Glutamatergic neuron (in vitro differentiated cells): Measurements from ENCODE around the gene LEMD2. TPM values are rescaled to one million over a fixed set of nuclear protein-coding genes. Genes with fewer than 3 reads are reported as not detected.

ENCODE experiments used
- DNase-seq: peaks from one replicate; pipeline ENCODE4 v3.0.0; 2022
- H3K27ac Mint-ChIP-seq: one replicate; pipeline ENCODE4 v1.8.0; 2020; ENCODE audit warnings: mild to moderate bottlenecking, mixed read lengths, inconsistent platforms; ENCODE audit not compliant: unreplicated experiment
- H3K27me3 Mint-ChIP-seq: one replicate; pipeline ENCODE4 v1.8.0; 2020; ENCODE audit warnings: mild to moderate bottlenecking, moderate library complexity, mixed read lengths, inconsistent platforms; ENCODE audit not compliant: unreplicated experiment
- H3K36me3 Mint-ChIP-seq: one replicate; pipeline ENCODE4 v1.8.0; 2020; ENCODE audit warnings: mild to moderate bottlenecking, mixed read lengths, inconsistent platforms; ENCODE audit not compliant: unreplicated experiment
- H3K4me1 Mint-ChIP-seq: one replicate; pipeline ENCODE4 v1.8.0; 2020; ENCODE audit warnings: mild to moderate bottlenecking, low read depth, mixed read lengths, inconsistent platforms; ENCODE audit not compliant: unreplicated experiment
- H3K4me3 Mint-ChIP-seq: one replicate; pipeline ENCODE4 v1.8.0; 2020; ENCODE audit warnings: mild to moderate bottlenecking, mixed read lengths, inconsistent platforms; ENCODE audit not compliant: unreplicated experiment
- H3K9me3 Mint-ChIP-seq: one replicate; pipeline ENCODE4 v1.8.0; 2020; ENCODE audit warnings: mild to moderate bottlenecking, moderate library complexity, mixed read lengths, inconsistent platforms; ENCODE audit not compliant: unreplicated experiment
- CTCF ChIP-seq: fragments of 200-600 bp; sonication (generic); IDR thresholded peaks from one replicate; pipeline ENCODE4 v1.5.0; 2021; ENCODE audit not compliant: partially characterized antibody, unreplicated experiment
- total RNA-seq: library from RNA; stranded (reverse); fragmentation: NEBNext Ultra II Directional; extraction: Animal tissue kit (Norgen Biotek cat#: 25700); gene quantifications from one replicate; pipeline ENCODE4 v1.2.1, GENCODE V29; 2021; ENCODE audit not compliant: unreplicated experiment

LEMD2 gene
- total RNA-seq, 1 donor from 2014 or later, result 82.4 TPM

DNA sequence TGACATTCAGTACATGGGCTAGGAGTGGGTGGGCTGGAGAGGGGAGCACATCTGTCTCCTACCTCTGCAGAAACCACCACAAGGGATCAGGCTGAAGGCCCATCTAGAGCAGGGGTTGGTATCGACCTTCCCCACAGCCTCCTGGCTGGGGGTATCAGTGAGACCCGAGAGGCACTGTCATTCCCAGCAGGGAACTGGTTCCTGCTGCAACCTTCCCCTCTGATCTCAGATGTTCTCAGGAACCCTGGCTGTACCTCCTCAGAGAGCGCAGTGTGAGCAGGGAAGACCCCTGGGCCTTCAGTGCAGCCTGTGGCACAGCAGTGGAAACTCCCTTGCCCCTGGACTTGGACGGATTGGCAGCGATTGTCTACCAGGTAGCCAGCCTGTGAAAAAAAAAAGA lies 50.1 kb downstream of the LEMD2 start:
- peaks cover 2% of the 10 kb centered on the region for H3K27me3 Mint-ChIP-seq
- no peak for TF ChIP-seq CTCF
- peaks cover 37% of the 10 kb centered on the region for H3K4me1 Mint-ChIP-seq
- H3K4me3 Mint-ChIP-seq, result no peak overlapping the region
- no peak overlapping the region for H3K27ac Mint-ChIP-seq
- H3K36me3 Mint-ChIP-seq, result no peaks in the 10 kb centered on the region
- no peak for DNase-seq
- H3K9me3 Mint-ChIP-seq, result peaks cover 3% of the 10 kb centered on the region

DNA sequence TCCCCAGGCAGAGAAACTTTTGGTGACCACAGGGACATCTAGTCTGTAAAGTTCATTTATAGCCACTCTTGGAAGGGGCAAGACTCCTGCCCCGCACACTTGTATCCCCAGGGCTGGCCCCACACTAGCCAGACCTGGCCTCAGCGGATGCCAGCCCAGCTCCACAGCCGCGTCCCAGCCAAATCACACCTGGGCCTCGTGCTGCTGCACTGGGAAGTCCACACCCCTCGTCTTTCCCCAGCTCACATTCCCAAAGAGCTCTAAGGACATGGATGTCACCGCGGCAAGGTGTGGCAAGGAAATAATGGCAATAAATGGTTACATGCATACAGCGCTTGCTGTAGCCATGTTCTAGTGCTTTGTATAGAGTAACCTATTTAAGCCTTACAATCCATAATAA lies 50.8 kb downstream of the LEMD2 start:
- no peak for TF ChIP-seq CTCF
- Mint-ChIP-seq H3K27me3 (peaks cover 2% of the 10 kb centered on the region), H3K4me1 (peaks cover 34% of the 10 kb centered on the region), H3K9me3 (peaks cover 3% of the 10 kb centered on the region), H3K4me3 (no peak overlapping the region), H3K36me3 (no peaks in the 10 kb centered on the region), H3K27ac (no peak overlapping the region)
- no peak for DNase-seq

DNA sequence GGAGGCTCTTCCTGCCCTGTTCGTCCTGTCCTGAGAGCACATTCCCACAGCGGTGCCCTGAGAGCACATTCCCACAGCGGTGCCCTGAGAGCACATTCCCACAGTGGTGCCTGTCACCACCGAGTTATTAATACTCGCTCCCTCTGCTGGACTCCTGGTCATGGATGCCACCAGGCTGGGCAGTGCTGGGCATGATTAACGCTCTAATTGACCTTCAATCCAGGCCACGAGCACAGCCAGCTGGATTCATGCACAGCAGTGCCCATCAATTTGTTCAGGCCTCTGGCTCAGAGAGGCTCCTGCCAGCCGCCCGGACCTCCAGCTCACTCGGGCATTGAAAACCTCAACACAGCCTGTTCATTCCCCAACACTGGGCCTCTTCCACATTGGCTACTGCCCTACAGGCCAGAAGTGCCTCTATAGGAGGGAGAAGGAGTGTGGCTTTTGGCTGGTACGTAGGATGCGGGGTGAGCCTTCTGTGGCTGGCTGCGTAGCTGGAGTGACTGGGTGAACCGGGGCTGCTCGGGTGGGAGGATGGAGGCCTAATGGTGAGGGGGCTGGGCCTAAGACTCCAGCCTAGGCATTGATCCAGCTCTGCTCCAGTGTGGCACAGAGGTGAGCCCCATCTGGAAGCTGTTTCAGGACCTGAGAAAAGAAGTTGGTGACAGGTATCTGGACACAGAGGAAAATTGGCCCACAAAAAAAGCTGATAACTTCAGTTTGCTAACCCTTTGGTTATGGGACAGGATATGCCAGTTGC lies 51.5 kb downstream of the LEMD2 start:
- no peak for TF ChIP-seq CTCF
- H3K27ac Mint-ChIP-seq, result no peak overlapping the region
- H3K27me3 Mint-ChIP-seq, result peaks cover 2% of the 10 kb centered on the region
- DNase-seq, result no peak
- peaks cover 3% of the 10 kb centered on the region for H3K9me3 Mint-ChIP-seq
- H3K4me3 Mint-ChIP-seq, result no peak overlapping the region
- no peaks in the 10 kb centered on the region for H3K36me3 Mint-ChIP-seq
- H3K4me1 Mint-ChIP-seq, result peaks cover 35% of the 10 kb centered on the region

DNA sequence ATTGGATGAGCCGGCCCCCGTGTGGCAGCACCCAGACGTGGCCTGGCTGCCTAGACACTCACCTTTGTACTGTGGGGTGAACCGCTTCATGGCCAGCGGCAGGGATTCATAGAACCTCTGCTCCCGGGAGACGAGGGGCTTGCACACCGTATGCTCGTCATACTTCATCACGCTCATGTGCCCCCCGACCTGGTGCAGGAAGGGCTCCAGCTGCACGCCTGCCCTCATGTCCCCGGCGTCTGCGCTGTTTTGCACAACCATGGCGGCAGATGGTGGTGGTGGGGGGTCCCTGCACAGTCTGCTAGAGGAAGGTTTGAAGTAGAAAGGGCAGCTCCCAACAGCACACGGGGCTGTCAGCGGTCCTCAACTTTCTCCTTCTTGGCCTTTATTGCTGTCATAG lies 53.7 kb downstream of the LEMD2 start:
- Mint-ChIP-seq H3K27ac (no peak overlapping the region), H3K36me3 (no peaks in the 10 kb centered on the region), H3K9me3 (peaks cover 3% of the 10 kb centered on the region), H3K27me3 (peaks cover 10% of the 10 kb centered on the region), H3K4me3 (no peak overlapping the region), H3K4me1 (peaks cover 37% of the 10 kb centered on the region)
- no peak for DNase-seq
- no peak for TF ChIP-seq CTCF

- H3K27me3 Mint-ChIP-seq, result peaks cover 10% of the 10 kb centered on the region
- peaks cover 37% of the 10 kb centered on the region for H3K4me1 Mint-ChIP-seq
- H3K36me3 Mint-ChIP-seq, result no peaks in the 10 kb centered on the region
- H3K4me3 Mint-ChIP-seq, result no peak overlapping the region
- no peak overlapping the region for H3K27ac Mint-ChIP-seq
- TF ChIP-seq CTCF, result no peak
- DNase-seq, result no peak
- H3K9me3 Mint-ChIP-seq, result peaks cover 3% of the 10 kb centered on the region
Measured at GRCh38 chr6:33733709-33734007, 55.3 kb downstream of the LEMD2 start.
